Right lobe of liver (tissue), 4 donors: Measurements from ENCODE around the gene NODAL.

Experiments used
- POLR2A ChIP-seq: fragments of 450-650 bp; IDR thresholded peaks from one replicate; pipeline ENCODE4 v1.6.1; 2017; ENCODE audit warnings: antibody characterized with exemption, mild to moderate bottlenecking
- TF ChIP-seq, protein P1 (sequence below), 4 donors: fragments of 200-600 bp in 3 of 4; fragments of 450-650 bp in 1 of 4; IDR thresholded peaks; one replicate each; pipeline versions ENCODE4 v1.5.1 to v1.8.0; 2016 to 2022; ENCODE audit warnings: antibody characterized with exemption in 4 of 4, mild to moderate bottlenecking in 2 of 4
- donor health status: DM: no; HTN: no; CAD: no.
- donor health status: DM: no; HTN: no; CAD: no.
- donor health status: DM: no; HTN: yes; CAD: no.

DNA sequence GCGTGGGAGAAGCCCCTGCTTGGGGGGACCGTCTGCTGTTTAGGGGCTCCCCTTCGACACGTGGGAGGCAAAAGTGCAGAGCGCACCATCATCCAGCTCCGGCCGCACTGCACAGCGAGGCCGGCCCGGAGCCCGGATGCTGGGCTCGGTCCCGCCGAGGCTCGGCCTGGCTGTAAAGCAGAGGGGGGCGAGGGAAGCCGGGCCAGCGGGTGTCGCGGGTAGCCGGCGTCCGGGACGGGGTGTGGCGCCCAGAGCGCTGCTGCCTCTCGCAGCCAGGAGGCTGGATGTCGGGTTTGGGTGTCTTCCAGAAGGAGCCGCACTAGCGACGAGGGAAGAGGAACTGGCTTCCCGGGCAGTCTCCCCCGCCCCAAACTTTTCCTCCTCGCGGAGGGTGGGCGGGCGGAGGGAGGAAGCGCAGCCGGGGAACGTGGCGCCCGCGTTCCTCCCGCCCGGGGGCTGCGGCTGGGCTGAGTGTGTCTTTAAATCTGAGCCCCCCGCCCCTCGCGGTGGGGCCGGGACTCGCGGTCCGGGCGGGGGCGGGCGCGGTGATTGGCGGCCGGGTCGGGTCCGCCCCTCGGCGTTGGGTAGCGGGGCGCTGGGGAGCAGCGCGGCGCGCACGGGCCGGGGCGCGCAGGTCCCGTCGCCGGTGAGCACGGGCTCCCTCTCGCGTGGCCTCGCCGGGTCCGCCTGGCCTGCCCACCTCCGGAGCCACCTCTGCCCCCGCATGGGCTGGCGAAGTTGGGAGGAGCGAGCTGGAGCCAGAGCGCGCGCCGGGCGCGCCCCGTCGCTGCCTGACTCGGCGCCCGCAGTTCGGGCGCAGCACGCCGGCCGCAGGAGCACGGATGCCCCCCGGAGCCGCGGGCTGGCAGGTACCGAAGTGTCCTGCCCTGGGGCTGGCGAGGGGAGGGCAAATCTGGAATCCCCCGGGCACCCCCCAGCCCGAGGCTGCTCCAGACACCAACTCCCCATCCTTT lies 37.0 kb upstream of the NODAL start, which contains the start of gene PALD1:
- TF ChIP-seq, protein P1, sequence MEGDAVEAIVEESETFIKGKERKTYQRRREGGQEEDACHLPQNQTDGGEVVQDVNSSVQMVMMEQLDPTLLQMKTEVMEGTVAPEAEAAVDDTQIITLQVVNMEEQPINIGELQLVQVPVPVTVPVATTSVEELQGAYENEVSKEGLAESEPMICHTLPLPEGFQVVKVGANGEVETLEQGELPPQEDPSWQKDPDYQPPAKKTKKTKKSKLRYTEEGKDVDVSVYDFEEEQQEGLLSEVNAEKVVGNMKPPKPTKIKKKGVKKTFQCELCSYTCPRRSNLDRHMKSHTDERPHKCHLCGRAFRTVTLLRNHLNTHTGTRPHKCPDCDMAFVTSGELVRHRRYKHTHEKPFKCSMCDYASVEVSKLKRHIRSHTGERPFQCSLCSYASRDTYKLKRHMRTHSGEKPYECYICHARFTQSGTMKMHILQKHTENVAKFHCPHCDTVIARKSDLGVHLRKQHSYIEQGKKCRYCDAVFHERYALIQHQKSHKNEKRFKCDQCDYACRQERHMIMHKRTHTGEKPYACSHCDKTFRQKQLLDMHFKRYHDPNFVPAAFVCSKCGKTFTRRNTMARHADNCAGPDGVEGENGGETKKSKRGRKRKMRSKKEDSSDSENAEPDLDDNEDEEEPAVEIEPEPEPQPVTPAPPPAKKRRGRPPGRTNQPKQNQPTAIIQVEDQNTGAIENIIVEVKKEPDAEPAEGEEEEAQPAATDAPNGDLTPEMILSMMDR (IDR thresholded peaks at IDR 0.05) = peak in 1 of 4 donors; percentile 12
- TF ChIP-seq POLR2A = peak; percentile 36
